Measurements from ENCODE around the gene BMAL1. TPM values are rescaled to one million over a fixed set of nuclear protein-coding genes. Genes with fewer than 3 reads are reported as not detected.

The BMAL1 gene
- total RNA-seq, 1 donor from 2014 or later = 22.4 TPM

- H3K27ac Mint-ChIP-seq = peak overlapping the region; percentile 85
- H3K4me3 Mint-ChIP-seq = peak overlapping the region; percentile 98
- peaks cover 48% of the 10 kb centered on the region for H3K4me1 Mint-ChIP-seq
- intact Hi-C loops (cut with micrococcal nuclease) = loop anchor here (1.0 to 5.0 kb wide), 4 partner anchors 40 to 391 kb away; partner anchors contain the start of genes BTBD10 and FAR1
- peaks cover 47% of the 10 kb centered on the region for H3K27me3 Mint-ChIP-seq
- DNase-seq = peak; percentile 99
- H3K36me3 Mint-ChIP-seq (ENCODE audit: low read depth) = peaks cover 3% of the 10 kb centered on the region
- H3K9me3 Mint-ChIP-seq = no peaks in the 10 kb centered on the region
Measured at GRCh38 chr11:13276832-13277767, 490 bp upstream of the BMAL1 start.

- no peak for DNase-seq
- peaks cover 3% of the 10 kb centered on the region for H3K36me3 Mint-ChIP-seq (ENCODE audit: low read depth)
- peaks cover 59% of the 10 kb centered on the region for H3K4me1 Mint-ChIP-seq
- H3K4me3 Mint-ChIP-seq = peak overlapping the region; percentile 83
- H3K9me3 Mint-ChIP-seq = no peaks in the 10 kb centered on the region
- intact Hi-C loops (cut with micrococcal nuclease) = loop anchor here (1.0 to 5.0 kb wide), 3 partner anchors 8 to 70 kb away; no protein-coding TSS in a partner anchor
- peak overlapping the region; percentile 72 for H3K27ac Mint-ChIP-seq
- peaks cover 31% of the 10 kb centered on the region for H3K27me3 Mint-ChIP-seq
Measured at GRCh38 chr11:13278609-13279486, 1.3 kb downstream of the BMAL1 start.

GRCh38 chr11:13279487-13279834, 1.9 kb downstream of the BMAL1 start:
- H3K27ac Mint-ChIP-seq = peak overlapping the region; percentile 72
- peaks cover 3% of the 10 kb centered on the region for H3K36me3 Mint-ChIP-seq (ENCODE audit: low read depth)
- peaks cover 25% of the 10 kb centered on the region for H3K27me3 Mint-ChIP-seq
- H3K9me3 Mint-ChIP-seq = no peaks in the 10 kb centered on the region
- H3K4me1 Mint-ChIP-seq = peaks cover 59% of the 10 kb centered on the region
- H3K4me3 Mint-ChIP-seq = peak overlapping the region; percentile 83
- intact Hi-C loops (cut with micrococcal nuclease) = loop anchor here (2.0 to 5.0 kb wide), 2 partner anchors 38 to 71 kb away; no protein-coding TSS in a partner anchor
- DNase-seq = no peak

GRCh38 chr11:13280092-13280722, 2.6 kb downstream of the BMAL1 start:
- peak; percentile 56 for DNase-seq
- H3K27ac Mint-ChIP-seq = no peak overlapping the region
- H3K4me1 Mint-ChIP-seq = peaks cover 67% of the 10 kb centered on the region
- peaks cover 7% of the 10 kb centered on the region for H3K36me3 Mint-ChIP-seq (ENCODE audit: low read depth)
- peak overlapping the region; percentile 83 for H3K4me3 Mint-ChIP-seq
- intact Hi-C loops (cut with micrococcal nuclease) = no loop called here
- peaks cover 18% of the 10 kb centered on the region for H3K27me3 Mint-ChIP-seq
- no peaks in the 10 kb centered on the region for H3K9me3 Mint-ChIP-seq

GRCh38 chr11:13280777-13281176, 3.2 kb downstream of the BMAL1 start:
- Mint-ChIP-seq H3K27ac (peak overlapping the region; percentile 30), H3K9me3 (no peaks in the 10 kb centered on the region), H3K36me3 (ENCODE audit: low read depth) (peaks cover 7% of the 10 kb centered on the region), H3K27me3 (peaks cover 12% of the 10 kb centered on the region), H3K4me1 (peaks cover 67% of the 10 kb centered on the region), H3K4me3 (peak overlapping the region; percentile 83)
- DNase-seq = peak; percentile 55
- intact Hi-C loops (cut with micrococcal nuclease) = no loop called here

- no peak overlapping the region for H3K4me3 Mint-ChIP-seq
- H3K4me1 Mint-ChIP-seq = peaks cover 76% of the 10 kb centered on the region
- intact Hi-C loops (cut with micrococcal nuclease) = no loop called here
- no peak for DNase-seq
- H3K27me3 Mint-ChIP-seq = peaks cover 2% of the 10 kb centered on the region
- peaks cover 9% of the 10 kb centered on the region for H3K36me3 Mint-ChIP-seq (ENCODE audit: low read depth)
- H3K9me3 Mint-ChIP-seq = peaks cover 4% of the 10 kb centered on the region
- no peak overlapping the region for H3K27ac Mint-ChIP-seq
Measured at GRCh38 chr11:13283636-13284035, 6.0 kb downstream of the BMAL1 start.

- Mint-ChIP-seq H3K27me3 (no peaks in the 10 kb centered on the region), H3K36me3 (ENCODE audit: low read depth) (peaks cover 14% of the 10 kb centered on the region), H3K4me1 (peaks cover 75% of the 10 kb centered on the region), H3K27ac (peak overlapping the region; percentile 49), H3K4me3 (no peak overlapping the region), H3K9me3 (peaks cover 5% of the 10 kb centered on the region)
- intact Hi-C loops (cut with micrococcal nuclease) = loop anchor here (5.0 kb wide), 2 partner anchors 1133 to 1607 kb away; partner anchors contain the start of gene CYP2R1
- DNase-seq = no peak
Measured at GRCh38 chr11:13284776-13285588, 7.4 kb downstream of the BMAL1 start.

GRCh38 chr11:13286279-13286821, 8.8 kb downstream of the BMAL1 start:
- Mint-ChIP-seq H3K27ac (peak overlapping the region; percentile 81), H3K4me1 (peaks cover 69% of the 10 kb centered on the region), H3K36me3 (ENCODE audit: low read depth) (peaks cover 13% of the 10 kb centered on the region), H3K4me3 (no peak overlapping the region), H3K27me3 (no peaks in the 10 kb centered on the region), H3K9me3 (peaks cover 5% of the 10 kb centered on the region)
- no peak for DNase-seq
- intact Hi-C loops (cut with micrococcal nuclease) = loop anchor here (2.0 to 5.0 kb wide), 3 partner anchors 32 to 1606 kb away; partner anchors contain the start of gene CYP2R1

- intact Hi-C loops (cut with micrococcal nuclease) = loop anchor here (1.0 to 5.0 kb wide), 6 partner anchors 9 to 1605 kb away; partner anchors contain the start of gene CYP2R1
- H3K27me3 Mint-ChIP-seq = no peaks in the 10 kb centered on the region
- peak overlapping the region; percentile 81 for H3K27ac Mint-ChIP-seq
- peaks cover 5% of the 10 kb centered on the region for H3K9me3 Mint-ChIP-seq
- H3K4me3 Mint-ChIP-seq = peak overlapping the region; percentile 52
- H3K4me1 Mint-ChIP-seq = peaks cover 64% of the 10 kb centered on the region
- DNase-seq = peak; percentile 72
- H3K36me3 Mint-ChIP-seq (ENCODE audit: low read depth) = peaks cover 13% of the 10 kb centered on the region
Measured at GRCh38 chr11:13287036-13287435, 9.4 kb downstream of the BMAL1 start.

- H3K4me1 Mint-ChIP-seq = peaks cover 58% of the 10 kb centered on the region
- no peak for DNase-seq
- intact Hi-C loops (cut with micrococcal nuclease) = loop anchor here (1.0 to 5.0 kb wide), 6 partner anchors 9 to 1605 kb away; partner anchors contain the start of gene CYP2R1
- peaks cover 5% of the 10 kb centered on the region for H3K9me3 Mint-ChIP-seq
- H3K27ac Mint-ChIP-seq = peak overlapping the region; percentile 81
- H3K4me3 Mint-ChIP-seq = peak overlapping the region; percentile 8
- peaks cover 13% of the 10 kb centered on the region for H3K36me3 Mint-ChIP-seq (ENCODE audit: low read depth)
- H3K27me3 Mint-ChIP-seq = no peaks in the 10 kb centered on the region
Measured at GRCh38 chr11:13287681-13288080, 10.1 kb downstream of the BMAL1 start.

GRCh38 chr11:13288375-13289029, 10.9 kb downstream of the BMAL1 start:
- intact Hi-C loops (cut with micrococcal nuclease) = loop anchor here (5.0 kb wide), 2 partner anchors 1136 to 1604 kb away; partner anchors contain the start of gene CYP2R1
- Mint-ChIP-seq H3K27me3 (no peaks in the 10 kb centered on the region), H3K36me3 (ENCODE audit: low read depth) (peaks cover 15% of the 10 kb centered on the region), H3K4me1 (peaks cover 56% of the 10 kb centered on the region), H3K4me3 (peak overlapping the region; percentile 65), H3K27ac (peak overlapping the region; percentile 91), H3K9me3 (peaks cover 5% of the 10 kb centered on the region)
- no peak for DNase-seq

GRCh38 chr11:13289081-13289480, 11.5 kb downstream of the BMAL1 start:
- no peak for DNase-seq
- Mint-ChIP-seq H3K36me3 (ENCODE audit: low read depth) (peaks cover 15% of the 10 kb centered on the region), H3K27me3 (no peaks in the 10 kb centered on the region), H3K4me1 (peaks cover 58% of the 10 kb centered on the region), H3K4me3 (no peak overlapping the region), H3K27ac (peak overlapping the region; percentile 91), H3K9me3 (peaks cover 5% of the 10 kb centered on the region)
- intact Hi-C loops (cut with micrococcal nuclease) = loop anchor here (5.0 kb wide), 2 partner anchors 1137 to 1603 kb away; partner anchors contain the start of gene CYP2R1

Measured in activated CD4-positive, alpha-beta T cell treated with anti-CD3 and anti-CD28 coated beads, Interleukin-2, amount 10 ng/mL, durations not matched to agents 24 days and 14 days (primary cell).